ENCODE results near the gene ABCA6.
"Not testable (repeated sequence)": the region's sequence is repeated elsewhere in the genome, so short reads cannot be mapped to it uniquely, and the experiment has no call there.

The ABCA6 gene

DNA sequence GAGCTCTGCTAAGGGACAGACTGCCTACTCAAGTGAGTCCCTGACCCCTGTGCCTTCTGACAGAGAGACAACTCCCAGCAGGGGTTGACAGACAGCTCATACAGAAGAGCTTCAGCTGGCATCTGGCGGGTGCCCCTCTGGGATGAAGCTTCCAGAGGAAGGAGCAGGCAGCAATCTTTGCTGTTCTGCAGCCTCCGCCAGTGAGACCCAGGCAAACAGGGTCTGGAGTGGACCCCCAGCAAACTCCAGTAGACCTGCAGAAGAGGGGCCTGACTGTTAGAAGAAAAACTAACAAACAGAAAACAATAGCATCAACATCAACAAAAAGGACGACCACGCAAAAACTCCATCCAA lies 70.5 kb downstream of the ABCA6 start:
- not testable (repeated sequence) for DNase-seq (ENCODE audit: low read depth)

DNA sequence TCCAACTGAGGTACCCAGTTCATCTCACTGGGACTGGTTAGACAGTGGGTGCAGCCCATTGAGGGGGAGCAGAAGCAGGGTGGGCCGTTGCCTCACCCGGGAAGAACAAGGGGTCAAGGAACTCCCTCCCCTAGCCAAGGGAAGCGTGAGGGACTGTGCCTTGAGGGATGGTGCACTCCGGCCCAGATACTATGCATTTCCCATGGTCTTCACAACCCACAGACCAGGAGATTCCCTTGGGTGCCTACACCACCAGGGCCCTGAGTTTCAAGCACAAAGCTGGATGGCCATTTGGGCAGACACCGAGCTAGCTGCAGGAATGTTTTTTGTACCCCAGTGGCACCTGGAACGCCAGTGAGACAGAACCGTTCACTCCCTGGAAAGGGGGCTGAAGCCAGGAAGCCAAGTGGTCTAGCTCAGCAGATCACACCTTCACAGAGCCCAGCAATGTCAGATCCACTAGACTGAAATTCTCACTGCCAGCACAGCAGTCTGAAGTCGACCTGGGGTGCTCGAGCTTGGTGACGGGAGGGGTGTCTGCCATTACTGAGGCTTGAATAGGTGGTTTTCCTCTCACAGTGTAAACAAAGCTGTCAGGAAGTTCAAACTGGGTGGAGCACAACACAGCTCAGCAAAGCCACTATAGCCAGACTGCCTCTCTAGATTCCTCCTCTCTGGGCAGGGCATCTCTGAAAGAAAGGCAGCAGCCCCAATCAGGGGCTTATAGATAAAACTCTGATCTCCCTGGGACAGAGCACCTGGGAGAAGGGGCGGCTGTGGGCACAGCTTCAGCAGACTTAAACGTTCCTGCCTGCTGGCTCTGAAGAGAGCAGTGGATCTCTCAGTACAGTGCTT lies 71.1 kb downstream of the ABCA6 start:
- DNase-seq (ENCODE audit: low read depth) = not testable (repeated sequence)

DNA sequence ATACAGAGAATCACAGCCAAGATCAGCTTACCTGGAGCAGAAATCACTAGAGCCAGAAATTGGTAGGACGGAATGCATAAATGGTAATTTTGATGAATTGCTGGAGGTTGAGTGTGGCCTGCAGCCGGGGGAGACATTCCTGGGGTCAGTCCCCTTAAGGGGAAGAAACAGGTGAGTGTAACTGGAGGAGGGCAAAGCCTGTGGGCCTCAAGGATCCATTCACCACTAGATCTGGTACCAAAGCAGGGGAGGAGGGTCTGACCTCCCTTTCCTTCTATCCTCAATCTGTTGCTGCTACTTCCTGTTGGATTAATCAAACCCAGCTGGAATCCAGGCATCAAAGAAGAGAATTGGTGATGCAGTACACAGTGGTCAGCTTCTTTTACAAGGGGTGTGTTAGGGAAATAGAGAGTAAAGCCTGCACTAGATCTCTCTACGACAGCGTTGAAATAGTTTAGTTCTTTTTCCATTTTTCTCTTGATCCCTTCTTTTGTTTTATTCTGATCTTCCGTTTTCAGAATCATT lies 72.4 kb downstream of the ABCA6 start:
- DNase-seq (ENCODE audit: low read depth) = no peak

DNA sequence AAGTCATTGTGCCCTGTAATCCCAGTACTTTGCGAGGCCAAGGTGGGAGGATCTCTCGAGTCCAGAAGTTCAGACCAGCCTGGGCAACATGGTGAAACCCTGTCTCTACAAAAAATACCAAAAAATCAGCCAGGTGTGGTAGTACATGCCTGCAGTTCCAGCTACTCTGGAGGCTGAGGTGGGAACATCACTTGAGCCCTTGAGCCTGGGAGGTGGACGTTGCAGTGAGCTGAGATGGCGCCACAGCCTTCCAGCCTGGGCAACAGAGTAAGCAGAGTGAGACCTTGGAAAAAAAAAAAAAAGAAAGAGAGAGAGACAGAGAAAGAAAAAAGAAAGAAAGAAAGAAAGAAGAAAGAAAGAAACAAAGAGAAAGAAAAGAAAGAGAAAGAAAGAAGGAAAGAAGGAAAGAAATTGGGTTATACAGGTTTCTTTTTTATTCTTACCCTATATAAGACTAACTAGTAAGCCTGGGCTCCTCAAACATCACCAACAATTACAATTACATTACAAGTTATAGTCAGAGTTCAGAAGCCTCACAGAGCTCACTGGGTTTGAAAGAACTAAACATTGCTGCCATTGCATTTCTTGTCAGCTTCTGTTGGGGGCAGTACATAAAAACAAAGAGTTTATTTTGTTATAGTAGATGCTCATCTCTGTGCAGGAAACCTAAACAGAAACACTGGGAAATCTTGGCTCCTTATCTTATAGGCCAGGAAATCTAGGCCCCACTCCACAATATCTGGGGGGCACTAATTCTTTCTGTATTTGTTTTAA lies 74.2 kb downstream of the ABCA6 start:
- no peak for DNase-seq (ENCODE audit: low read depth)

DNA sequence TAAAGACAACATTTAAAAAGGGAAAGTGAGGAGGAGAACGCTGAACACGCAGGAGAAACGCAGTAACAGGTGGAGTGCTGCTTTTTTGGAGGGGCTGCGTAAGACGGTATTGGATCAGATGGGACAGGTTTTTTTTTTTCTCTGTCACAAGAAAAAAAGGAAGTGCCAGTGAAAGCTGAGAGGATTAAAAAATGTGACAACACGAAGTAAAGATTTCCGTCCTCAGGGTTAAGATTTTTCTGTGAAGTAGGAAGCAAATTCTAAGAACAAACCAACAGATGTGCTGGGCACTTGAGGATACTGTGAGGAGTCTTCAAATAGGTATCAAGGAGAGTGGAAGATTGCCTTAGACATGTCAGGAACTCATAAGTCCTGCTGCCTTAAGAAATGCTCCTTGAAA lies 75.2 kb downstream of the ABCA6 start:
- DNase-seq (ENCODE audit: low read depth) = no peak

DNA sequence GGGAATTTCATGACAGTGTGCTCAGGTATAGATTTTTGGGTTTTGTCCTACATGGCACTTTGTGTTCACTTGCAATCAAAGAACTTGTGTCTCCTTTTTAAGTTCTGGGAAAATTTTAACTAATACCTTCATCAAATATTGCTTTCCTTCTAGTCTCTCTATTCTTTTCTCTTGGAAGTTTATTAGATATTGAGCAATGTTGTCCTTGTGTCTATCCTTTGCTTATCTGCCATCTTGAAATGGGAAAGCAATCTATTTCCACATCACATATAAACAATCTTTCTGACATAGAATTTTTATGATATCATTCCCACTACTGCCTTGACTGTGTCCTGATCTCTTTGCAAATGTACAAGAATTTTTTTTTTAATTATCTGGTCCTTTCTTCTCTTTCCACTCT lies 76.6 kb downstream of the ABCA6 start:
- no peak for DNase-seq (ENCODE audit: low read depth)

DNA sequence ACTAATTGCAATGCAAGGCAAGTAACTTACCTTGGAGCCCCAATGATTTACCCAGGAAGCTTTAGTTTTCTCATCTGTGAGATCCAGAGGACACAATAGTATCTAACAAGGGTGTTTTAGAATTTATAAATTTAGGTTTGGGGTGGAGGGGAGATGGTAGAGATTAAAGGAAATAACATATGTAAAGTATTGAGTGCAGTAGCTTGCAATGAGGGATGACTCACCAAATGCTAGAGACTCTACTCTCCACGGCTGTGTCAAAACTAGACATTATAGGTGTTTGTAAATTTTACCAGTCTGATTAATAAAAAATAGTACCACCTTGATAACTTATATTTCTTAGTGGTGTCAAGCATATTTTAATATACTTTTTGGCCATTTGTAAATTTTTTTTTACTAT lies 77.2 kb downstream of the ABCA6 start:
- no peak for DNase-seq (ENCODE audit: low read depth)

DNA sequence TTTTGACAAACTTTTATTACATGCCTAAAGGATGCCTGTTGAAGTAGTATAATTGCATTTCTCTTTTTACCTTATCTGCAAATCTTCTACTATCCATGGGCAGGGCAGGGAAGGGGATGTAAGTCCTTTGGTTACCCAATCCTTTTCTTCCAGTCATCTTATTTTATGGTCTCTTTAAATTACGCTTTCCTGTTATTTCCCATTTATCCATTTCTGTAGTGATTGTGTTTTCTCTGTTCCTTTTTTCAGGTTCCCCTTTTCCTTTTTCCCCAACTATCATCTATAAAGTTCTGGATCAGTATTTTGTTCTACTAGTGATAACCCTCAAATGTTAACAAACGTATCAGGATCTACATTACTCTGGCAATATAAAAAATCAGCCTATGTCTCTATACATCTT lies 77.7 kb downstream of the ABCA6 start:
- DNase-seq (ENCODE audit: low read depth) = no peak

DNA sequence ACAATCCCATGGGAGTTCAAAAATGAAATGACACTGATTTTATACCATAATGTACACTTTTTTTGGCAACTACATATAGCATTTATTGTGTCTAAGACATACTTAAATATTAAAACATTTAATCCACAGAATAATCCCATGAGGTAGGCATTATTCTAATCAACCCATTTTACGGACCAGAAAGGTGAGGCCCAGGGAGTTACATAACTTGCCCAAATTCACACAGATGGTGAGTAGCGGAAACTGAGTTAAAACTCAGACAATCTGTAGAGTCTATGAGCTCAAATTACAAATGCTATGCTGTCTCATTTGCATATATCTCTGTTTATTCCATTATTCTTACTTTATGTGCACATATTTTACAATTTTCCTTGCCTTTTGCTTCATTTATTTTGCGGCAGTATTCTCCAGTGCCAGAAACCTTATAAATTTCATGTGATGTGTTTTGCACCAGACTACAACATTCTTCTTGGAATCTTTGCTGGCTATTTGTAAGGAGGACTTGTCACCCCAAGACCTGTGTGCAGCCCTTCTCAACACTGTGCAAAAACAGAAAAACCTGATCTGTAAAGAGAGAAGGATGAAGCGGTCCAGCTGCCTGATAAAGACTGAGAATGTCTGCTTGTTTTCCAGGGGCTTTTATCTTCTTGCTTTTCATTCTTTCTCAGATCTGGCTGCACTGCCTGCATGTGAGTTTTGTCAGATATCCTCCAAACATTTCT lies 78.7 kb downstream of the ABCA6 start:
- DNase-seq (ENCODE audit: low read depth) = no peak

DNA sequence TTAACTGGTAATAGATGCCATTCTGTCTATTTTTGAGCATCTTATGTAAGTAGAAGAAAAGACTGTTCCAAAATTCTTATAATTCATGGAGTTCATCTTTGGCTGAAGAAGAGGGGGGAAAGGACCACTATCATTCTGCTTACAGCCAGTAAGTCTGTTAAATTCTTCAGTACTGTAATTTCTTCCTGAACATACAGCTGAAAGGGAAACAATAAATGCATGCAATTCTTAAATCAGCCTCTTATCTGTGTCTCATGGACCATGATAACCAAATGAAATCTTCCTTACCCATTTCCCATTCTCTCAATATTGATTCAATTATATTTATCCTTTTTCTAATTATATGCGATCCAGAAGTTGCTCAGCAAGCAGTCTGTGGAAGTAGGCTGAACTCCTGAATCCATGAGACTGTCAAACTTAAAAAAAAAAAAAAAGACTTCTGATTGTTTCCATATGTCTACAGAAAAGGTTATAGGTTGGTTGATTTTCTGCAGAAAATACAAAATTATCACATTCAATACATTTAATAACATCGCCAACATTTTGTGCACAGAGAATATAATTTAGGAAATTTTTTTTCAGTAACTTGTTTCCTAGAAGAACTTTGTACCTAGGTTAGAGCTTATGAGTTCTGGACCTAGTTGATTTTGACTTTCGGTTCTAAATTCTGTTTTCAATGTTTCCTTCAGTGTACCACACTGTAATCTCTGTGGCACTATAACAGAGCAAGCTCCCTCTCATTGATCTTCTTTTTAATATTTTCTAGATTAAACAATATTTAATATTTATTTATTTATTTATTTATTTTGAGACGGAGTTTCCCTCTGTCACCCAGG lies 79.8 kb downstream of the ABCA6 start:
- no peak for DNase-seq (ENCODE audit: low read depth)

DNA sequence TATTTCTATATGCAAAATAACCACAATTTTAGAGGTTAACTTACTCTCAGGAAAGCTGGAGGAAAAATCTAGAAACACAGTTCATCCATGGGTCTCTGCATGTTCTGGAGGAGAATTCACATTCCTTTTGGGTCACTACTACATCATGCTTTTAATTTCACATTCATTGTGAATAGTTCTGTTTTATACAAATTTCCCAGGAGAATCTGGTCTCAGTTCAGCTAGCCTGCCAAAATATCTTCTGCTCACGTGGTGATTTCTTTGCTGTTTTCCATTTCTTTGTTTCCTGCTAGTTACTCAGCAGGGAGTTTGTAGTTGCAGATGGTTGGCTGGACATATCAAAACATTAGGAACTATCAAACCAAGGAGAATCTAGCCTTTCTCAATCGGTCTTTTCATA lies 80.9 kb downstream of the ABCA6 start, which contains the start of gene ABCA9:
Gene ABCA9 (minus strand): TSS at position 106 of the 400 bp plus-strand sequence. CDS start 9,801 bp downstream, outside the sequence.
- DNase-seq (ENCODE audit: low read depth) = peak; percentile 73

DNA sequence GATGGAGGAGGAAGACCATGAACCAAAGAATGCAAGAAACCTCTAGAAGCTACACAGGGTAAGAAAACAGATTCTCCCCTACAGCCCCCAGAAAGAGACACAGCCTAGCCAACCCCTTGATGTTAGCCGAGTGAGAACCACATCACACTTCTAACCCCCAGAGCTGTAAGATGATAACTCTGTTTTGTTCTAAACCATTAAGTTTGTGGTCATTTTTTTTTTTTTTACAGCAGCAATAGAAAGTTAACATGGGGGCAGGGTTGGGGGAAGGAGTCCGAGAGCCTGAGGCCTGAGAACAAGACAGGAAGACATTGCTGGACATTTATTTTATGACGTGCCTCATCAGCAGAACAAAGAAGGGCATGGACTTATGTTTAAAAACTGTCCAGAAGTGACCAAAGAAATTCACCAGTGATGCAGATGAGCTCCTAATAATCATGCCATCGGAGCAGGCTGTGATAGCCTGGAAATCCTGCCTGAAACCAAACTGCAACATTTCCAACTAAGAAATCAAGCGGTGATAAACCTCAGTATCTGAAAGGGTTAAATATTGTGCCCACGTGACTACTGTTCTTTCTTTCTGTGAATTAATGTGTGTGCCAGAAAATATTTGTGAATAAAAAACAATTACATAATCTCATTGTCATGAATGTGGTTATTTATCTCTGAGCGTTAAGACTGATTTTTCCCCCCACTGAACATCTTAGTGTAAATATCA lies 82.1 kb downstream of the ABCA6 start:
- no peak for DNase-seq (ENCODE audit: low read depth)

DNA sequence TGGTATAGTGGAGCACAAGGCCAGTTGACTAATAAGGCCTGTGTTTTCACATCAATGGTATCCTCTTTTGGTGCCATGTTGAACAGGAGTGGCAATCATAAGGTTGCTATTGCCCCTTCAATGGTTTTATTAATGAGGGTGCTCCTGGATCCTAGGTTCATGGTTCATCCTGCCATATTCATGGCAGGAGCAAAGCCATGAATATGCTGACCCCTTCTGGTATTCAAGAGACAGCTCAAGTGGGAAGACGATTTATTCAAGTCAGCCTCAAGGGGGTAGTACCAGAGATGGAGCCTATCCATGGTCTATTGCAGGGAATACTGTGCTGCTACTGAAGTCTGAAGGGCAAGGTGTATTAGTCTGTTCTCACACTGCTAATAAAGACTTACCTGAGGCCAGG lies 83.5 kb downstream of the ABCA6 start:
- no peak for DNase-seq (ENCODE audit: low read depth)

DNA sequence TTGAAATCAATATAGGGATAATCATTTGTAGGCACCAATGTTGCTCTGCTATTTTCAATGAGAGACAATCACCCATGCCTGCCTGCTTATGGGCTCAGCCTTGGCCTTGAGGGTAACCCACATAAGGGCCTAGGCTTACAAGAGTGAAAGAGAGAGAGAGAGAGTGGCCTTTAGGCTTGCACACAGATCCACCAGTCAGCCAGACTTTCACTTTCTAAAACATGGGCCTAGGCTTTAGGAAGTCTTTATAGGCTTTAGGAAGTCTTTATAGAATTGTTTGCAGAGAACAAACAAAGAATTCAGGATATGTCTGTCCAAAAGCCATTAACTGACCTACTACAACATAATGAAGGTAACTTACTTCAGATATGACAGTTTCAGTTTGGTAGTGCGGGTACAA lies 84.4 kb downstream of the ABCA6 start:
- no peak for DNase-seq (ENCODE audit: low read depth)

DNA sequence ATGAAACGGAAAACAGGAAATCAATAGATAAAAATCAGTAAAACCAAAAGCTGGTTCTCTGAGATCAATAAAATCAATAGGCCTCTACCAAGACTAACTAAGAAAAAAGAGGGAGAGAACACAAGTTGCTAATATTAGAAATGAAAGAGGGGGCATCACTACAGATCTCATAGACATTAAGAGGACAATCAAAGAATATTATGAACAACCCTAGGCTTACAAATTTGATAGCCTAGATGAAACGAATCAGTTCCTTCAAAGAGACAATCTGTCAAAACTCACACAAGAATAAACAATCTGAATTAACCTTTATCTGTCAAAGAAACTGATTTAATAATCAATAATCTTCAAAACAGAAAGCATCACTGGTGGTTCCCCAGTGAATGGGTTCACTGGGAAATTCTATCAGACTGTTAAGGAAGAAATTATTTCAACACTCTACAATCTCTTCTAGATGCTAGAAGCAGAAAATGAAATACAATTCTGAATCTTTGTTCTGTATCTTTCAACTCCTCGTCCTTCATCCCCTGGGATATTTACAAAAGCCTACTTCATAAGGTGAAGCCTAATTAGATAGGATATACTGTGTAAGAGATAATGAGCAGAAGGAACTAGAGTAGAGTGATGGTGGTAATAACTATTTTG lies 85.4 kb downstream of the ABCA6 start:
- DNase-seq (ENCODE audit: low read depth) = no peak

DNA sequence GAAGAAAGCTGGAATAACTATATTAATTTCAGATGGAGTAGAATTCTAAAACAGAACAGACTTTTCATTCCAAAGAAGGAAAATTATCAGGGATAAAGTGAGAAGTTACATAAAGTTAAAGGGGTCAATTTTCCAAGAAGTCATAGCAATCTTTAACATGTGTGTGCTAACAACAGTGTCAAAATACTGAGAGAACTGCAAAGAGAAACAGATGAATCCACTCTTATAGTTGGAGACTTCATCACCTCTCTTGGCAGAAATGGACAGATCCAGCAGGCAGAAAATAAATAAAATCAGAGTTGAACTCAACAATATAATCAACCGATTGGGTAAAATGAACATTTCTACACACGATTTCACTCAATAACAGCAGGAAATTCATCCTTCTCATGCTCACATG lies 86.4 kb downstream of the ABCA6 start:
- no peak for DNase-seq (ENCODE audit: low read depth)

DNA sequence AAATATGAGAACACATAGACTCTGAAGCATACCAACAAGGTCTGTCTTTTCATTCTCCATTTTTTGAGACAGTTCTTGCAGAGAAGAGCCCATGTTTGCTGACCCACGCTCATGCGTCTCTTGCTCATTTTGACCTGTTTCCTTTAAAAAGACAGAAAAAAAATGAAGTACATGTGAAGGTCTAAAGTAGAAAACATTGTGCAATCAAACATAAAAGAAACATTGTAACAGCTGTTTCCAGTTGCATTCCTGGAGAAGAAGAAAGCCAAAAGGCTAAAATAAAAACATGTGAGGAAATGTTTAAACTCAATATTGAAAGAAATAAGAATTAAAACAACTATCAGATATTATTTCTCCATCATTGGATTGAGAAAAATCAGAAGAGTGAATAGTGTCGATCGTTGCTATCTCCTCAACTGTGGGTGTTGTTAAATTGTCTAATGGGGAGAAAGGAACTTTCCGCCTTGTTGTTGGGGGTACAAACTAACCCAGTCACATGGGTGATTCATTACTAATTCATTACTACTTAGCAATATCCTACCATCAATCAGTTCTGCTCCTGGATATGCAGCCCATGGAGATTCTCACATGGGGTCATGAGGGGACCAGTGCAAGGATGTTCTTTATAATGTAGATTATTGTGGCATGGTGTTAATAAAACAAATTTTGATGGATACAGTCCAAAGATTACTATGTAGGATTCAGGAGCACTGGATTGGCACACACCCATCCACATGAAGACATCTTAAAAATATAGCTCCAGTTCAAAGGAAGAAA lies 90.5 kb downstream of the ABCA6 start:
- peak; percentile 20 for DNase-seq (ENCODE audit: low read depth)

DNA sequence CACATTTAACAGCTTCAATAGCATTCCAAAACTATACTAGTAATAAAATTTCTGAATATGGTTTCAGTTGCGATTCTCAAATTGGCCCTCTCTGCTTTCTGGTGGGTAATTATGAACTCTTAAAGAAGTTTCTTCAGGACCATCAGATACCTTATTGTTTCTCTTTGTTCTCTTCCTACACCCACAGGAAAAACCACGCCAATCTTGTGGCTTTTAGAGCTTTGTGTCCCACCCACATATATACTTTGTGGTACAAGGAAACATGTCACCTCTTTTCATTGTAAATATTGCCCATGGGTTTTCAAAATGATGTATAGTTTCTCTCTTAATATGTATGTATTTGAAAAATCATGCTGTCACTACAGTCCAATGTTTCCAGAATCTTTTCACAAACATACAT lies 93.1 kb downstream of the ABCA6 start:
- no peak for DNase-seq (ENCODE audit: low read depth)
